ENCODE results near the gene TSHR.
"Not testable (repeated sequence)": the region's sequence is repeated elsewhere in the genome, so short reads cannot be mapped to it uniquely, and the experiment has no call there.

TSHR gene

GRCh38 chr14:80996049-80996901 is 40.9 kb downstream of the TSHR start:
- DNase-seq (ENCODE audit: low read depth) = no peak

- no peak for DNase-seq (ENCODE audit: low read depth)
These were observed 46.0 kb downstream of the TSHR start for GRCh38 chr14:81001447-81001846.

- no peak for DNase-seq (ENCODE audit: low read depth)
These were observed 49.2 kb downstream of the TSHR start for GRCh38 chr14:81004575-81004974.

GRCh38 chr14:81005540-81006228 is 50.3 kb downstream of the TSHR start:
- no peak for DNase-seq (ENCODE audit: low read depth)

GRCh38 chr14:81006266-81006665 is 50.8 kb downstream of the TSHR start:
- no peak for DNase-seq (ENCODE audit: low read depth)

GRCh38 chr14:81007131-81007530 is 51.7 kb downstream of the TSHR start:
- DNase-seq (ENCODE audit: low read depth) = no peak

- DNase-seq (ENCODE audit: low read depth) = no peak
These were observed 53.9 kb downstream of the TSHR start for GRCh38 chr14:81009346-81009745.

GRCh38 chr14:81018251-81018650 is 62.8 kb downstream of the TSHR start:
- no peak for DNase-seq (ENCODE audit: low read depth)

GRCh38 chr14:81018684-81019083 is 63.3 kb downstream of the TSHR start:
- DNase-seq (ENCODE audit: low read depth) = no peak

GRCh38 chr14:81019113-81019512 is 63.7 kb downstream of the TSHR start:
- DNase-seq (ENCODE audit: low read depth) = not testable (repeated sequence)

- DNase-seq (ENCODE audit: low read depth) = no peak
These were observed 67.8 kb downstream of the TSHR start for GRCh38 chr14:81023095-81023710.

GRCh38 chr14:81028461-81028860 is 73.0 kb downstream of the TSHR start:
- DNase-seq (ENCODE audit: low read depth) = no peak

GRCh38 chr14:81031488-81031887 is 76.1 kb downstream of the TSHR start:
- DNase-seq (ENCODE audit: low read depth) = no peak

GRCh38 chr14:81033698-81034240 is 78.3 kb downstream of the TSHR start:
- DNase-seq (ENCODE audit: low read depth) = no peak

- DNase-seq (ENCODE audit: low read depth) = no peak
These were observed 87.0 kb downstream of the TSHR start for GRCh38 chr14:81042438-81042837.

- no peak for DNase-seq (ENCODE audit: low read depth)
These were observed 96.1 kb downstream of the TSHR start for GRCh38 chr14:81051547-81051946.

- DNase-seq (ENCODE audit: low read depth) = not testable (repeated sequence)
These were observed 98.6 kb downstream of the TSHR start for GRCh38 chr14:81054057-81054456.

- DNase-seq (ENCODE audit: low read depth) = no peak
These were observed 100.5 kb downstream of the TSHR start for GRCh38 chr14:81055971-81056370.

- no peak for DNase-seq (ENCODE audit: low read depth)
These were observed 107.0 kb downstream of the TSHR start for GRCh38 chr14:81062380-81062779.

GRCh38 chr14:81062816-81063215 is 107.4 kb downstream of the TSHR start:
- DNase-seq (ENCODE audit: low read depth) = no peak

- no peak for DNase-seq (ENCODE audit: low read depth)
These were observed 111.3 kb downstream of the TSHR start for GRCh38 chr14:81066672-81067071.

GRCh38 chr14:81067156-81067555 is 111.7 kb downstream of the TSHR start:
- DNase-seq (ENCODE audit: low read depth) = no peak

All from stimulated activated CD8-positive, alpha-beta memory T cell treated with anti-CD3 and anti-CD28 coated beads, Interleukin-15, amount 100 ng/mL, for 24 hours (primary cell).